ENCODE data around the gene CFAP58.

Gene CFAP58

GRCh38 chr10:104334965-104335650 is 18.5 kb upstream of the CFAP58 start:
- no peak for DNase-seq

- DNase-seq = no peak
These were observed 16.7 kb upstream of the CFAP58 start for GRCh38 chr10:104336821-104337467.

- no peak for DNase-seq
These were observed 16.1 kb upstream of the CFAP58 start for GRCh38 chr10:104337521-104337984.

- DNase-seq = peak; percentile 68
These were observed 15.5 kb upstream of the CFAP58 start, which contains the start of gene ITPRIP for GRCh38 chr10:104337985-104338735. Gene ITPRIP, minus strand, starts transcription at chr10:104338465. Its CDS starts 22,414 bp downstream, at chr10:104316051.

- DNase-seq = no peak
These were observed 14.0 kb upstream of the CFAP58 start for GRCh38 chr10:104339469-104340110.

GRCh38 chr10:104340111-104340526 is 13.5 kb upstream of the CFAP58 start:
- no peak for DNase-seq

GRCh38 chr10:104340641-104341040 is 13.0 kb upstream of the CFAP58 start:
- no peak for DNase-seq

GRCh38 chr10:104342941-104343411 is 10.7 kb upstream of the CFAP58 start:
- DNase-seq = no peak

- no peak for DNase-seq
These were observed 9.4 kb upstream of the CFAP58 start for GRCh38 chr10:104344219-104344618.

GRCh38 chr10:104345515-104345914 is 8.1 kb upstream of the CFAP58 start:
- no peak for DNase-seq

- DNase-seq = no peak
These were observed 7.7 kb upstream of the CFAP58 start for GRCh38 chr10:104345941-104346340.

GRCh38 chr10:104347295-104348045 is 6.2 kb upstream of the CFAP58 start:
- no peak for DNase-seq

GRCh38 chr10:104348601-104349000 is 5.0 kb upstream of the CFAP58 start:
- no peak for DNase-seq

- no peak for DNase-seq
These were observed 4.0 kb upstream of the CFAP58 start for GRCh38 chr10:104349623-104350126.

GRCh38 chr10:104350127-104350635 is 3.5 kb upstream of the CFAP58 start:
- DNase-seq = no peak

- no peak for DNase-seq
These were observed 2.5 kb upstream of the CFAP58 start for GRCh38 chr10:104351061-104351702.

GRCh38 chr10:104351919-104352318 is 1.7 kb upstream of the CFAP58 start:
- no peak for DNase-seq

GRCh38 chr10:104359811-104360210 is 6.2 kb downstream of the CFAP58 start:
- no peak for DNase-seq

- no peak for DNase-seq
These were observed 14.3 kb downstream of the CFAP58 start for GRCh38 chr10:104367904-104368303.

- DNase-seq = no peak
These were observed 14.7 kb downstream of the CFAP58 start for GRCh38 chr10:104368381-104368780.

- no peak for DNase-seq
These were observed 18.1 kb downstream of the CFAP58 start for GRCh38 chr10:104371753-104372152.
